Right atrium auricular region (tissue), 2 donors: ENCODE data around the gene AZU1. TPM values are rescaled to one million over a fixed set of nuclear protein-coding genes. Genes with fewer than 3 reads are reported as not detected.
"Not testable (repeated sequence)": the region's sequence is repeated elsewhere in the genome, so short reads cannot be mapped to it uniquely, and the experiment has no call there.

Experiments used
- DNase-seq: peaks from one replicate; pipeline ENCODE4 v3.0.0-alpha.2; 2019; ENCODE audit warnings: low spot score
- H3K27ac ChIP-seq, 2 donors: fragments of 200-600 bp; sonication (generic); 1 replicate in 1 of 2; 2 replicates in 1 of 2; pipeline ENCODE4 v1.5.1; 2016 to 2019
- H3K27me3 ChIP-seq, 2 donors: fragments of 200-600 bp; sonication (generic); one replicate each; pipeline versions ENCODE4 v1.5.1 to v1.6.0; 2017 to 2019
- H3K36me3 ChIP-seq: fragments of 200-600 bp; sonication (generic); one replicate; pipeline ENCODE4 v1.5.1; 2016
- H3K4me1 ChIP-seq, 2 donors: fragments of 200-600 bp; sonication (generic); one replicate each; pipeline versions ENCODE4 v1.5.1 to v1.6.0; 2017 to 2019
- H3K4me3 ChIP-seq, 2 donors: fragments of 200-600 bp; sonication (generic); 1 replicate in 1 of 2; 2 replicates in 1 of 2; pipeline ENCODE4 v1.5.1; 2017 to 2019; ENCODE audit warnings: mild to moderate bottlenecking in 1 of 2, moderate library complexity in 1 of 2
- H3K9me3 ChIP-seq, 2 donors: fragments of 200-600 bp; sonication (generic); one replicate each; pipeline ENCODE4 v1.5.1; 2019
- total RNA-seq, 2 donors: library from RNA; depleted of rRNA; stranded (reverse); fragments of >200 nt; gene quantifications; one replicate each; pipeline ENCODE4 v1.1.0, GENCODE V29; 2016
- TF ChIP-seq, protein P1 (sequence below), 2 donors: fragments of 200-600 bp; sonication (generic); IDR thresholded peaks; one replicate each; pipeline ENCODE4 v1.5.1; 2019; ENCODE audit warnings: antibody characterized with exemption in 2 of 2

Gene AZU1
- total RNA-seq, 2 donors from 2014 or later = not detected

DNA sequence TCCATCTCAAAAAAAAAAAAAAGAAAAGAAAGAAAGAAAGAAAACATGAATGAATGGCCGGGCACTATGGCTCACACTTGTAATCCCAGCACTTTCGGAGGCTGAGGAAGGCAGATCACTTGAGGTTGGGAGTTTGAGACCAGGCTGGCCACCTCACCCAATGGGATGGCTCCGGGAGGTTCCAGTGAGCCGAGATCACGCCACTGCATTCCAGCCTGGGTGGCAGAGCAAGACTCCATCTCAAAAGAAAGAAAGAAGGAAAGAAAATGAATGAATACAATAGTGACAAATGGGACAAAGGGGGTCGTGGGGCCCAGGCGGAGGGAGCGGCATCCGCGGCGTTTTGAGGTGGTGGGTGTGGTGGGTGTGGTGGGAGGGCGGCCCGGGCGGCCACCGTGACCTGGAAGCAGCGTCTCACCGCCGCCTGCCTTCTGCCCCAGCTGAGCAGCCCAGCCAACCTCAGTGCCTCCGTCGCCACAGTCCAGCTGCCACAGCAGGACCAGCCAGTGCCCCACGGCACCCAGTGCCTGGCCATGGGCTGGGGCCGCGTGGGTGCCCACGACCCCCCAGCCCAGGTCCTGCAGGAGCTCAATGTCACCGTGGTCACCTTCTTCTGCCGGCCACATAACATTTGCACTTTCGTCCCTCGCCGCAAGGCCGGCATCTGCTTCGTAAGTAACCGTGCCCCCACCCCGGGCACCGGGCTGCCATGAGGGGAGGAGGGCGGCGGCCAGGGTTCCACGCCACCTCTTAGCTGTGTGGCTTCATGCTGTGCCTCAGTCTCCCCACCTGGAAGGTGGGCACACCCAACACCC lies 18.3 kb downstream of the AZU1 start:
- peaks cover 0 to 8% of the 10 kb centered on the region in 2 donors for H3K27me3 ChIP-seq
- H3K27ac ChIP-seq = no peak overlapping the region

DNA sequence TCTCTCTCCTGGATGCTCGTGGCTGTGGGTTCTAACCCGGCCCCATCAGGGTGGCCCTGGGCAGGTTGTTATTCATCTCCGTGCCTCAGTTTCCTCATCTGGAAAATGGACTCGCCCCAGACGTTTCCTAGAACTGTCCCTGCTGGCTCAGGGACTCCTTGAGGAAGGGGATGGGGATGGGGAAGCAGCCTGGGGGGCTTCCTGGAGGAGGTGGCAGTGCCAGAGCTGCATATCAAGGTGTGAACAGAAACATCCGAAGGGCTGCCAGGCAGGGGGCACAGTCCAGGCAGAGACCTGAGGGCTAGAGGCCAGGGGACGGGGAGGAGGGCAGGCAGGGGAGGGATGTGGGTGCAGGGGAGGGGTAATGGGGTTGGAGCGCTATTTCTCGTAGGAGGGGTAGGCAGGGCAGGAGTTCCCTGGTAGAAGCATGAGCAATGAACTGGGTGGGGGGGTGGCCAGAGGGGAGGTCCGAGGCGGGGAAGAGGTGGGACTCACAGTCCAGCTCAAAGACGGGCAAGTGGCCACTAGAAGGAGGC lies 20.8 kb downstream of the AZU1 start:
- Histone ChIP-seq H3K4me3 (no peak overlapping the region), H3K27me3 (peaks cover 0 to 12% of the 10 kb centered on the region in 2 donors), H3K4me1 (peaks cover 0 to 30% of the 10 kb centered on the region in 2 donors), H3K9me3 (no peaks in the 10 kb centered on the region), H3K36me3 (no peaks in the 10 kb centered on the region), H3K27ac (peak overlapping the region; percentile 23 to 41)
- TF ChIP-seq, protein P1, sequence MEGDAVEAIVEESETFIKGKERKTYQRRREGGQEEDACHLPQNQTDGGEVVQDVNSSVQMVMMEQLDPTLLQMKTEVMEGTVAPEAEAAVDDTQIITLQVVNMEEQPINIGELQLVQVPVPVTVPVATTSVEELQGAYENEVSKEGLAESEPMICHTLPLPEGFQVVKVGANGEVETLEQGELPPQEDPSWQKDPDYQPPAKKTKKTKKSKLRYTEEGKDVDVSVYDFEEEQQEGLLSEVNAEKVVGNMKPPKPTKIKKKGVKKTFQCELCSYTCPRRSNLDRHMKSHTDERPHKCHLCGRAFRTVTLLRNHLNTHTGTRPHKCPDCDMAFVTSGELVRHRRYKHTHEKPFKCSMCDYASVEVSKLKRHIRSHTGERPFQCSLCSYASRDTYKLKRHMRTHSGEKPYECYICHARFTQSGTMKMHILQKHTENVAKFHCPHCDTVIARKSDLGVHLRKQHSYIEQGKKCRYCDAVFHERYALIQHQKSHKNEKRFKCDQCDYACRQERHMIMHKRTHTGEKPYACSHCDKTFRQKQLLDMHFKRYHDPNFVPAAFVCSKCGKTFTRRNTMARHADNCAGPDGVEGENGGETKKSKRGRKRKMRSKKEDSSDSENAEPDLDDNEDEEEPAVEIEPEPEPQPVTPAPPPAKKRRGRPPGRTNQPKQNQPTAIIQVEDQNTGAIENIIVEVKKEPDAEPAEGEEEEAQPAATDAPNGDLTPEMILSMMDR (IDR thresholded peaks at IDR 0.05) = no peak
- no peak for DNase-seq

More for the DNA sequence above, 18.3 kb downstream of the AZU1 start:
- no peak for DNase-seq
- Histone ChIP-seq H3K4me3 (no peak overlapping the region), H3K36me3 (no peaks in the 10 kb centered on the region), H3K9me3 (no peaks in the 10 kb centered on the region), H3K4me1 (peaks cover 0 to 27% of the 10 kb centered on the region in 2 donors)
- TF ChIP-seq, protein P1 (IDR thresholded peaks at IDR 0.05) = no peak

DNA sequence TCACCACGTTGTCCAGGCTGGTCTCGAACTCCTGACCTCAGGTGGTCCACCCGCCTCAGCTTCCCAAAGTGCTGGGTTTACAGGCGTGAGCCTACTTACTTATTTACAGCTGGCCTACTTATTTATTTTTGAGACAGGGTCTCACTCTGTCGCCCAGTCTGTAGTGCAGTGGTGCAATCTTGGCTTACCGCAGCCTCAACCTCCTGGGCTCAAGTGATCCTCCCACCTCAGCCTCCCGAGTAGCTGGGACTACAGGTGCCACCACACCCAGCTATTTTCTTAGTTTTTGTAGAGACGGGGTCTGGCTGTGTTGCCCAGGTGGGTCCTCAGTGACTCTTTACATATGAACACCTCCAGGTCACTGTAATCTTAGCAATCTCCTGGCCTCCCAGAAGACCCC lies 21.6 kb downstream of the AZU1 start:
- H3K9me3 ChIP-seq, H3K27ac ChIP-seq, DNase-seq, H3K27me3 ChIP-seq, H3K36me3 ChIP-seq, H3K4me3 ChIP-seq: not testable (repeated sequence)
- peaks cover 0 to 23% of the 10 kb centered on the region in 2 donors for H3K4me1 ChIP-seq

DNA sequence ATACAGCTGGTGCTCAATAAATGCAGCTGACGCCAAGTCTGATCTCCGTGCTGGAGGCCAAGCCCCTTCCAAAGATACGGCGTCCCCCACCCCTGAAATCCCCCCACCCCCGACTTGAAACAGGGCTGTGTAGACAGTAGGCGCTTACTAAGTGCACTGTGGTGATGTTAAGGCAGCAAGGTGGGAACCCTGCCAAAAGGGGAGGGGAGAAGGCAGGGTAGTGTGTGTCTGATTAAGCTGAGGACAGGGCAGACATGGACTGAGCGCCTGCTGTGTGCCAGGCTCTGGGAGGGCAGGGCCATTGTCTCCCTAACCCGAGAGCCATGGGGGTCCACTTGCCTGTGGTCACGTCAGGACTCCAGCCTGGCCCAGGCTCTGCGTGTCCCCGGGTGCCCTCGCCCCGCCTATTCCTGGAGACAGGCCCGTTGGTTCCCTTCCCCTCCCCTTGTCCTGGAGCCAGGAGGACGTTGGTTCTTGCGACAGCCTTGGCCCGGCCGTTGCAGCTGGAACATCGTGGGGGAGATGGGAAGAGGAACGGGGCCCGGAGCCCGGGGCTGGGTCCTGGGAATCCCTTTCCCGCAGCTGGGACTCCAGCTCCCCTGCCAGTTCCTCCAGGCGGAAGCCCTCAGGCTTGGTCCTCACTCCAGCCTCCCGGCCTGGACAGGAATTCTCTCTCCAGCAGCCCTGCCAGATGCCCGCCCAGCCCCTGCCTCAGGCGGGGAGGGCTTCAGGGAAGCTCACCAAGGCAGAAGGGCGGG lies 22.8 kb downstream of the AZU1 start:
- peak overlapping the region in 1 of 2 donors; percentile 21 for H3K4me3 ChIP-seq
- peaks cover 0 to 23% of the 10 kb centered on the region in 2 donors for H3K4me1 ChIP-seq
- no peaks in the 10 kb centered on the region for H3K36me3 ChIP-seq

DNA sequence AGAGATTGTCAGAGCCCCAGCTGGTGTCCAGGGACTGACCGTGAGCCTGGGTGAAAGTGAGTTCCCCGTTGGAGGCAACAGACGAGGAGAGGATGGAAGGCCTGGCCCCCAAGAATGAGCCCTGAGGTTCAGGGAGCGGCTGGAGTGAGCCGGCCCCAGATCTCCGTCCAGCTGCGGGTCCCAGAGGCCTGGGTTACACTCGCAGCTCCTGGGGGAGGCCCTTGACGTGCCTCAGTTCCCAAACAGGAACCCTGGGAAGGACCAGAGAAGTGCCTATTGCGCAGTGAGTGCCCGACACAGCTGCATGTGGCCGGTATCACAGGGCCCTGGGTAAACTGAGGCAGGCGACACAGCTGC lies 23.3 kb downstream of the AZU1 start:
- no peaks in the 10 kb centered on the region for H3K36me3 ChIP-seq
- H3K27ac ChIP-seq = peak overlapping the region; percentile 68 to 84
- peak overlapping the region in 1 of 2 donors; percentile 21 for H3K4me3 ChIP-seq
- H3K27me3 ChIP-seq = peaks cover 0 to 5% of the 10 kb centered on the region in 2 donors
- DNase-seq = no peak
- TF ChIP-seq, protein P1 (IDR thresholded peaks at IDR 0.05) = no peak
- H3K9me3 ChIP-seq = no peaks in the 10 kb centered on the region
- peaks cover 0 to 23% of the 10 kb centered on the region in 2 donors for H3K4me1 ChIP-seq

More for the DNA sequence above, 22.8 kb downstream of the AZU1 start:
- Histone ChIP-seq H3K27ac (peak overlapping the region; percentile 68 to 84), H3K9me3 (no peaks in the 10 kb centered on the region), H3K27me3 (peaks cover 0 to 5% of the 10 kb centered on the region in 2 donors)
- peak; percentile 95 for DNase-seq
- TF ChIP-seq, protein P1 (IDR thresholded peaks at IDR 0.05) = no peak
